GM19099 (cell line): Measurements from ENCODE around the gene TPCN2.

ENCODE experiments used
- POLR2A ChIP-seq: IDR thresholded peaks from 3 replicates; pipeline ENCODE4 v1.6.1; 2011; ENCODE audit warnings: low read depth; ENCODE audit not compliant: insufficient read length; ENCODE audit errors: extremely low read depth

The TPCN2 gene

DNA sequence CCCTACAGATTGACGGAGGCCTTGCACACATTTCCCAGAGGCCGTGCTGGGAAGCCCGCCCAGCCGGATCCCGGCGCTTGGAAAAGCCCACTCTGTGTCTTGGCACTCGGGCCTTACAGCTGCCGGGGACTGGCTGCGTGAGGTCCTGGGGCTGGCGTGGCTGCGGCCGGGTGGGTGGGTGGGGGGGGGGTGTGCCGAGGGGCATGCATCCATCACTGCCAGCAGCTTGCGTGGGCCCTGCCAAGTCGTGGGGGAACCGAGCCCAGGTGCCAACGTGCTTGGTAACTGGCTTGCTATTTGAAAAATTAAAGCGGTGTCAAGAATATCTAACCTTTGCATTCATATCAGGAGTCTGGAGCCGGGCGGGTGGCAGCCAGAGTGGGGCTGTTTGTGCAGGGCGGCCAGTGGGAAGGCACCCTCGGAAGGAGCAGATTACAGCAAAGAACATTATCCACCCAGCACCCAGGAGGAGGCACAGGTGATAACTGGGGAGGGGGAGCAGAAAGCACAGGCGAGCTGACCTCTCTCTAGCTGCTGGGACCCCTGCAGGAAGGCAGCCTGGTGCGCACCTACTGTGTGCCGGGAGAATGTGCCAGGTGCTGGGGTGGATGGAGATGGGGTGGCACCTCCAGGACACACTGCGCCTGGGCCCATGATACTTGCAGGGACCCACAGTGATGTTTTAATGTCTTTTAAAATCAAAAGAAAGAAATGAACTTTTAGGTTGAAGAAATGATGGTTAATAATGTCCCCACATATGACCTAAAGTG, 78.5 kb downstream of the TPCN2 start:
- no peak for TF ChIP-seq POLR2A

DNA sequence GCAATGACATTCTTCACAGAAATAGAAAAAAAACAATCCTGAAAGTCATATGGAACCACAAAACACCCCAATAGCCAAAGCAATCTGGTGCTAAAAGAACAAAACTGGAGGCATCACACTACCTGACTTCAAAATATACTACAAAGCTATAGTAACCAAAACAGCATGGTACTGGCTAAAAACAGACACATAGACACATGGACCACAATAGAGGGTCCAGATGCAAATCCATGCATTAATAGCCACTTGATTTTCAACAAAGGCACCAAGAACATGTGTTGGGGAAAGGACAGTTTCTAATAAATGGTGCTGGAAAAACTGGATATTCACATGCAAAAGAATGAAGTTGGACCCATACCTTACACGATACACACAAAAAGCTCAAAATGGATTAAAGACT, 79.2 kb downstream of the TPCN2 start:
- no peak for TF ChIP-seq POLR2A

DNA sequence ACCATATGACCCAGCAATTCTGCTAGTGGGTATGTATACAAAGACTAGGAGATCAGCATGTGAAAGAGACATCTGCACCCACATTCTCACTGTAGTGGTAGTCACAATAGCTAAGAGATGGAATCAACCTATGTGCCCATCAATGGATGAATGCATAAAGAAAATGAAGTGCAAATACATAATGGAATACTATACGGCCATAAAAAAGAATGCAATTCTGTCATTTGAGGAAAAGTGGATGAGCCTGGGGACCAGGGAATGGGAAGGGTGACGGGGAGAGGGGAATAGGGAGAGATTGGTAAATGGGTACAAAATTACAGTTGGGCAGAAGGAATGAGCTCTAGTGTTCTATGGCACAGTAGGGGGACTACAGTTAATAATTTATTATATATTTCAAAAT, 80.3 kb downstream of the TPCN2 start:
- no peak for TF ChIP-seq POLR2A

DNA sequence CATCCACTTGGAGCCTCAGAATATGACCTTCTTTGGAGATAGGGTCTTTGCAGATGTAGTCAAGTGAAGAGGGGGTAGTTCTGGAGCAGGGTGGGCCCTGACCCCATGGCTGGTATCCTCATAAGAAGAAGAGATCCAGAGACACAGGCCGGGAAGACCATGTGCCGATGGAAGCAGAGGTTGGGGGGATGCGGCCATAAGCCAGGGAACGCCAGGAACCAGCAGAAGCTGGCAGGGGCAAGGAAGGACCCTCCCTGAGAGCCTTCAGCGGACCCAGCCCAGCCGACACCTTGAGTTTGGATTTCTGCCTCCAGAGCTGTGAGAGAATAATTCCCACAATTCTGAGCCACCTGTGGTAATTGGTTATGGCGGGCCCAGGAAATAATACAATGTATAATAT, 80.9 kb downstream of the TPCN2 start:
- TF ChIP-seq POLR2A: no peak

DNA sequence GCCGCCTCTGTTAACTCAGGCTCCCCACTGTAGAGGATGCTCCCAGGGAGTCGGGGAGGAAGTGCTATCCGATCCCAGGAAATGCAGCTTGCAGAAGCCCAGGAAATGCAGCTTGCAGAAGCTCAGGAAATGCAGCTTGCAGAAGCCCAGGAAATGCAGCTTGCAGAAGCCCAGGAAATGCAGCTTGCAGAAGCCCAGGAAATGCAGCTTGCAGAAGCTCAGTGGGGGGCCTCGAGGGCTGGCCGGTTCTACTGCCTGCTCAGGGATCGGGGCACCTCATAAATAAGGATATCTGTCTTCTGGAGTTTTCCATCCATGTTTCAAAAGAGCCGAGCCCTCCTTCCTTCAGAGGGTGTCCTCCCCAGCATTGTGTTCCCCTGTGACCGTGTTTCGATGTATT, 81.9 kb downstream of the TPCN2 start:
- no peak for TF ChIP-seq POLR2A

DNA sequence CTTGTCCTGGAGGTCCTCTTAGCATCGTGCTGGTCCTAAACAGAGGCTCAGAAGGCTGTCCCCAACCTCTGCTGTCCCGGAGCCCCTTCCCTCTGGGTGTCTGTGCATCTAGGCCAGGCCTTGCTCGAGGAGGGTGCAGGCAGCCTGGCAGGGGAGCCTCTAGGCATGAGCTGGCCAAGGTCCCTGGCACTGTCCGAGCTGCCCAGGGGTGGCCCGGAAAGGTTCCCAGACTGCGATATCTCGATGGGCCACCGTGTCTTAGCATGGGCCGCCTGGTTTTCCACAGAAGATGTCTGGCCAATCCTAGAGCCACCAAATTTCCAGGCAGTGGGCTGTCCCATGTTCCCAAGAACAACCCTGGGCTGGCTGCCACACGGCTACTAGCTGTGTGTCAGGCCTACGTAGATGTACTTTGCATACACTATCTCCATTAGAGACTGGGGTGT, 82.4 kb downstream of the TPCN2 start:
- TF ChIP-seq POLR2A: no peak

DNA sequence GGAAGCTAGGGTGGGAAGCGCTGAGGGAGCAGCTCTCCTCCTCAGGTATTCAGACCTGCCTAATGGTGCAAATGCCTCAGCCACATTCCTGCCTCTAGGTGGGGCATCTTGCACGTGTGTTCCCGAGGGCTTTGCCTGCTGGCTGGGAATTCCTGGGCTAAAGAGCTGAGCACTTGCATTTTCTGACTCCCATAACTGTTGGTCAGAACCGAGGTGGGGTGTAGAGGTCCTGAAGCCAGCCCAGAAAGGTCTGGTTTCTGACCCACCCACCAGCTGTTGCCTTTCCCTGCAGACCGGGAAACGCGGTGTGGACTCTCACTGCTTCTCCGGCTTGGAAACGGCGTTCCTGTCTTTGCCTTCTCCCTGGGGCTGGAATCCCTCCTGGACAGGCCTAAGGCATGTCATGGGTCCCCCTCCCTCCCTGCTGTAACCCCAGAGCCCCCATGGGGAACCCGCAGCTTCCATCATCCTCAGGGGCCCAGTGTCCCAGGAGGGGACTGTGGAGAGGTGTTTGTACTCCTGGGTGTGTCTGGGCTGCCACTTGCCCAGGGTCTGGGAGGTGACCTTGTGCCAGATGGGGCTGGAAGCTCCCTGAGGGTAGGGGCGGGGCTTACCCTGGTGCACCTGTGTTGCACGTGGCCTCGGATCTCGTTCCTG, 83.0 kb downstream of the TPCN2 start:
- TF ChIP-seq POLR2A: no peak

DNA sequence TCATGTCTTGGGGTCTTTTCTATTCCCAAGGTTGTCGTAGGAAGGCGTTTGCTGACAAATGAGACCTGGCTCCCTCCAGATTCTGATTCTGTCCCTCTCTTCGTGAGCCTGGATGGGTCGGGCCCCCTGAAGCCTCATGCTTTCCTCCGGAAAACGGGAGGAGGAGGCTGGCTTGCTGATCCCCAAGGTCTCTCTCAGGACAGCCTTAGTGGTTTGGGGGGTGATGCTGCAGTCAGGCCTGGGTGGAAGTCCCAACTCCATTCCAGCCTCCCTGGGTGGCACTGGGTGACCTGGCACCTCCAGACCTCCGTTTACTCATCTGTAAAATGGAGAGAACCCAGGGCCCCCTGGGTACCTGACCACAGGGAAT, 83.6 kb downstream of the TPCN2 start:
- TF ChIP-seq POLR2A: no peak

DNA sequence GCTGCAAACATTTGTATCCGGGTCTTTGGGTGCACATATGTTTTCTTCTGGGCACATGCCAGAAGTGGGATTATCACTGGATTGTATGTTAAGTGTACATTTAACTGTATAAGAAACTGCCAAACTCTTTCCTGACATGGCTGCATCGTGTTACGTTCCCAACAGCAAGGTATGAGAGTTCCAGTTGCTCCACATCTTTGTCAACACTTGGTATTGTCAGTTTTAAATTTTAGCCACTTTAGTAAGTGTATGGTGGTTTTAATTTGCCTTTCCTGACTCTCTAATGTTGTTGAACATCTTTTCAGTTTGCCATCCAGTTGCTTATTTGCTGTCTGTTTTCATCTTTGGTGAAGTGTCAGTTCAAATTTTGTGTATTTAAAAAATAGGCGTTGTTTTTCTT, 84.5 kb downstream of the TPCN2 start:
- no peak for TF ChIP-seq POLR2A

DNA sequence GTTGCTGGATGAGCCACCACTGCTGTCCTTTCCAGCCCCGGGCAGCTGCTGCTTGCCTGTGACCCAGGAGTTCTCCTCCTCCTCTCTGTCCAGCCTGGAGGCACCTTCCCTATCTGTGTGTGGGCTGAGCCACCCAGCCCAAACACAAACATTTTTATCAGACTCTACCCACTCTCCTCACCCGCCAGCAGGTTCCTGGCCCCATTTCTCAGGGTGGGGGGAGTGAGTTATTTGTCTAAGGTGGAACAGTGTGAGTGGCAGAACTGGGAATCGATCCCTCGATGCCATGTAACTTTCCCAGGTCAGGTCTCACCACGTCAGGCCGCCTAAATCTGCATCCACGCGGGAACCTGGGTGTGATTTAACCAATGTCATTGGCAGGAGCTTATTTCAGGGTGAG, 86.2 kb downstream of the TPCN2 start:
- no peak for TF ChIP-seq POLR2A

DNA sequence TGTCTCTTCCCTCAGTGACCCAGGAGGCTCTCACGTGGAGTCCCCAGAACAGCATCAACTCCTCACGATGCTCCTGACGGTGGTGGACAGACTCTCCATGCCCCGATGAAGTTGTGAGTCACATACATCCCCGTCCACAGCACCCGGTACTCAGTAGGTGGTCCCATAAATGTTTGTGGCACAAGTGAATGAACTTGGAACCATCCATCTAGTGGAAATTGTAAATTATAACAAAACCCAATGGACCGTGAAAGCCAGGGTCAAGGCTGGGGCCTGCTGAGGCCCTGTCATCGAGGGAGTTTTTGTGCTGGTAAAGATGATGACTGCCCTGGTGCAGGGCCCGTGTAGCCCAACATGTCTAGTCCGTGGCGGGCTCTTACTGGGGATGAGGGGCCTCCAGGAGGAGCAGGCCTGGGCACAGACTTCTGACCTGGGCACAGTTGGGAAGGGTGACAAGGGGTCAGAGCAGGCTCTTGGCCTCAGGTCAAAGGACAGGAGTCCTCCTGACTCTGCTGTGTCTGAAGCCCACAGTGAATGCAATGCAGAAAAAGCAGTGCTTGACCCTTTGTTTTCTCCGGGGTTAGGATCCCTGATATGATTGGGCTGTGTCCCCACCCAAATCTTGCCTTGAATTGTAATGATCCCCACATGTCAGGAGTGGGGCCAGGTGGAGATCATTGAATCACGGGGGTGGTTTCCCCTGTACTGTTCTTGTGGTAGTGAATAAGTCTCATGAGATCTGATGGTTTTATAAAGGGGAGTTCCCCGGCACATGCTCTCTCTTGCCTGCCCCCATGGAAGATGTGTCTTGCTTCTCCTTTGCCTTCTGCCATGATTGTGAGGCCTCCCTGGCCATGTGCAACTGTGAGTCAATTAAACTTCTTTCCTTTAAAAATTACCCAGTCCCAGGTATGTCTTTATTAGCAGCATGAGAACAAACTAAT, 87.0 kb downstream of the TPCN2 start:
- no peak for TF ChIP-seq POLR2A

DNA sequence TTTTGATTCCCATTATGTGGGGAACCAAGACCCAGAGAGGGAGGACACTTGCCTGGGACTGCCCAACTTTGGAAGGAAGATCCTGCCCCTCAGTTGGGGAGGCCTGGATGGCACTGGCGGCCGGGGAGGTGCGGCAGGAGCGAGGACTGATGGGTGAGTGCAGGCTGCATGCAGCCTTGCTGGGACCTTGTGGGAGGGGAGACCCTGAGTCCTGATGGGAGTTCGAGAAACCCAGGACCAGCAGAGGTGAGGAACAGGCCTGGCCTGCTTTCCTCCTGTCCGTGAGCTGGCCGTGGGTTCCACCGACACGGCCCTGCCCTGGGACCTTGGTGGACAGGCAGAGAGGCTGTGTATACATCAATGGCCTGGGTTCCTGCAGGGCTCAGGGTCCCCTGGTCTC, 87.7 kb downstream of the TPCN2 start:
- TF ChIP-seq POLR2A: no peak

DNA sequence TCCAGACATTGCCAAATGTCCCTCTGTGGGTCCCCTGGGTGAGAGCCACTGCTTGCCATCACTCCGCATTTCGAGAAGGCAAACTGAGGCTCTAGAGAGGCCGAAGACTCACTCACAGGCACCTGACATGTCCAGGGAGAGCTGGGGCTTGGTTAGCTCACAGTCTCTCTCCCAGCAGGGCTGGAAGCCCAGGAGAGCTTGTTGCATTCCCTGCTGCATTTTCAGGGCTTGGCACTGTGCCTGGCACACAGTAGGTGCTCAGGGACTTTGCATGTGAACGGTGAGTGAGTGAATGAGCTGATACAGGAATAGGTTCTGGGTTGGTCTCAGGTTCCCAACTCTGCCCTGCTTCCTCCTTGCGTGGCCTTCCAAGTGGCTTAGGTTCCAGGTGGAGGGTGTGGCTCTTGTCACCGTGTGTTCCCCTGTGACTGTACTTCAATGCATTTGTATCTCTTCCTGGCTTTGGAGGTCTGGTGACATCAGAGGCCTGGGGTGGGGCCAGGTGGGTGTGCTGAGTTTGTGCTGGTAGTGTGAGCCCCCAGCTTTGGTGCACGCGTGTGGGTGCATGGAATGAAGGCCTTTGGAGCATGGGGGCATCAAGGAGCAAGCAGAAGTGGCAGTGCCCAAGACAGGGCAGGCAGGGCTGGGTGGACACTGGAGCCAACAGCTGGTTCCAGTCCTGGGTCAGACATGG, 88.6 kb downstream of the TPCN2 start:
- no peak for TF ChIP-seq POLR2A

DNA sequence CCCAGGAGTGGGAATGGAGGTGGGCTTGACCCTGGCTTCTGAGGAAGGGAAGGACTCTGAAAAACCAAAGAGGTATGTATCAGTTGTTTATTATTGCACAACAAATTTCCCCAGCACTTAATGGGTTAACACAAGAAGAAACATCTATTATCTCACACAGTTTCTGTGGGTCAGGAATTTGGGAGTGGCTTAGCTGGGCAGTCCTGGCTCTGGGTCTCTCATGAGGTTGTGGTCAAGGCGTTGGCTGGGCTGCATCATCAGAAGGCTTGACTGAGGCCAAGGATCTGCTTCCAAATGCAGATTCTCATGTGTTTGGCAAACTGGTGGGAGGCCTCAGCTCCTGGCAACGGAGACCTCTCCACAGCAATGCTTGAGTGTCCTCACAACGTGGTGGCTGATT, 89.5 kb downstream of the TPCN2 start:
- TF ChIP-seq POLR2A: no peak

DNA sequence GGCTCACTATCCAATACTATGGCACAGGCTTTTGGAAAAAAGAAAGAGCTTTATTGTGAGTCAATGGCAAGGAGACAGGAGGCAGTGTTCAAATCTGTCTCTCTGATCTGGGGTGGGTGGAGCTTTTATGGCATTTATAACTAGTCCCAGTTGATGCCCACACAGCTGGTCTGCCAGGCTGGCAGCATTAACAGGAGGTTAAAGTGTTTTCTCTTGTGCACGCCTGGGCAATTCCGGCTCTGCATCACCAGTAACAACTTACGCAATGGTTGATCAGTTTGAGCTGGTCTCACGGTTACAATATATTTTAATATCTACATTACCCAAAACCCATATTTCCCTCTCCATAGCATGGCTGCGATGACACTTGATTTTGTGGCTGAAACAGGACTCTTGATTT, 91.9 kb downstream of the TPCN2 start:
- no peak for TF ChIP-seq POLR2A
